Nephron (organoid): Measurements from ENCODE around the gene P2RX5.
"Not testable (repeated sequence)": the region's sequence is repeated elsewhere in the genome, so short reads cannot be mapped to it uniquely, and the experiment has no call there.

Experiments
- H3K27ac Mint-ChIP-seq, 3 experiments: 2 replicates each; pipeline ENCODE4 v1.8.0; 2020; ENCODE audit warnings: mixed read lengths in 3 of 3, mild to moderate bottlenecking in 2 of 3, moderate library complexity in 1 of 3
- H3K27me3 Mint-ChIP-seq: 2 replicates; pipeline ENCODE4 v1.8.0; 2021; ENCODE audit warnings: low read depth, mild to moderate bottlenecking, moderate library complexity, mixed read lengths
- H3K36me3 Mint-ChIP-seq: 2 replicates; pipeline ENCODE4 v1.8.0; 2020; ENCODE audit warnings: low read depth, mixed read lengths
- H3K4me1 Mint-ChIP-seq: 2 replicates; pipeline ENCODE4 v1.8.0; 2020; ENCODE audit warnings: mixed read lengths
- H3K4me3 Mint-ChIP-seq, 3 experiments: 2 replicates each; pipeline ENCODE4 v1.8.0; 2020; ENCODE audit warnings: mild to moderate bottlenecking in 3 of 3, mixed read lengths in 3 of 3, moderate library complexity in 2 of 3
- H3K9me3 Mint-ChIP-seq: 2 replicates; pipeline ENCODE4 v1.8.0; 2020; ENCODE audit warnings: mixed read lengths
- CTCF ChIP-seq, 3 experiments: fragments of 200-600 bp; sonication (generic); IDR thresholded peaks; one replicate each; pipeline ENCODE4 v1.5.0; 2021; ENCODE audit warnings: antibody characterized with exemption in 3 of 3; ENCODE audit not compliant: unreplicated experiment in 3 of 3

The P2RX5 gene

GRCh38 chr17:3719265-3719664 is 23.3 kb upstream of the P2RX5 start:
- Mint-ChIP-seq H3K27me3 (no peaks in the 10 kb centered on the region), H3K4me1 (peaks cover 12% of the 10 kb centered on the region), H3K9me3 (no peaks in the 10 kb centered on the region), H3K36me3 (peaks cover 42% of the 10 kb centered on the region), H3K4me3 (no peak overlapping the region), H3K27ac (no peak overlapping the region)
- no peak for TF ChIP-seq CTCF (IDR thresholded peaks at IDR 0.05; ENCODE audit: unreplicated experiment in 3 of 3)

- Mint-ChIP-seq H3K27me3 (no peaks in the 10 kb centered on the region), H3K4me3 (no peak overlapping the region), H3K9me3 (no peaks in the 10 kb centered on the region), H3K27ac (no peak overlapping the region), H3K36me3 (peaks cover 43% of the 10 kb centered on the region), H3K4me1 (peaks cover 10% of the 10 kb centered on the region)
- no peak for TF ChIP-seq CTCF (IDR thresholded peaks at IDR 0.05; ENCODE audit: unreplicated experiment in 3 of 3)
Observed at GRCh38 chr17:3718201-3718600, 22.2 kb upstream of the P2RX5 start.

GRCh38 chr17:3715296-3715695 is 19.3 kb upstream of the P2RX5 start:
- Mint-ChIP-seq H3K36me3 (peaks cover 52% of the 10 kb centered on the region), H3K27me3 (no peaks in the 10 kb centered on the region), H3K27ac (no peak overlapping the region), H3K9me3 (no peaks in the 10 kb centered on the region), H3K4me1 (no peaks in the 10 kb centered on the region), H3K4me3 (no peak overlapping the region)
- no peak for TF ChIP-seq CTCF (IDR thresholded peaks at IDR 0.05; ENCODE audit: unreplicated experiment in 3 of 3)

- TF ChIP-seq CTCF (IDR thresholded peaks at IDR 0.05; ENCODE audit: unreplicated experiment in 3 of 3): no peak
- H3K36me3 Mint-ChIP-seq: peaks cover 43% of the 10 kb centered on the region
- H3K4me1 Mint-ChIP-seq: no peaks in the 10 kb centered on the region
- no peaks in the 10 kb centered on the region for H3K27me3 Mint-ChIP-seq
- no peak overlapping the region for H3K4me3 Mint-ChIP-seq
- H3K27ac Mint-ChIP-seq: no peak overlapping the region
- H3K9me3 Mint-ChIP-seq: no peaks in the 10 kb centered on the region
Observed at GRCh38 chr17:3712811-3713463, 17.0 kb upstream of the P2RX5 start.

- Mint-ChIP-seq H3K36me3 (peaks cover 27% of the 10 kb centered on the region), H3K27me3 (no peaks in the 10 kb centered on the region), H3K9me3 (no peaks in the 10 kb centered on the region), H3K27ac (no peak overlapping the region), H3K4me3 (no peak overlapping the region), H3K4me1 (no peaks in the 10 kb centered on the region)
- TF ChIP-seq CTCF (IDR thresholded peaks at IDR 0.05; ENCODE audit: unreplicated experiment in 3 of 3): no peak
Observed at GRCh38 chr17:3710951-3711383, 15.0 kb upstream of the P2RX5 start.

- TF ChIP-seq CTCF (IDR thresholded peaks at IDR 0.05; ENCODE audit: unreplicated experiment in 3 of 3): no peak
- H3K27ac Mint-ChIP-seq: no peak overlapping the region
- H3K4me1 Mint-ChIP-seq: no peaks in the 10 kb centered on the region
- H3K4me3 Mint-ChIP-seq: no peak overlapping the region
- no peaks in the 10 kb centered on the region for H3K27me3 Mint-ChIP-seq
- no peaks in the 10 kb centered on the region for H3K9me3 Mint-ChIP-seq
- peaks cover 13% of the 10 kb centered on the region for H3K36me3 Mint-ChIP-seq
Observed at GRCh38 chr17:3708366-3708765, 12.4 kb upstream of the P2RX5 start.

- H3K27me3 Mint-ChIP-seq, H3K9me3 Mint-ChIP-seq, H3K36me3 Mint-ChIP-seq: not testable (repeated sequence)
Observed at GRCh38 chr17:3705718-3705984, 9.7 kb upstream of the P2RX5 start.

More at GRCh38 chr17:3705718-3705984, 9.7 kb upstream of the P2RX5 start:
- not testable (repeated sequence) for H3K4me3 Mint-ChIP-seq, H3K4me1 Mint-ChIP-seq, H3K27ac Mint-ChIP-seq
